ENCODE results near the gene RTN4RL2.

DNA sequence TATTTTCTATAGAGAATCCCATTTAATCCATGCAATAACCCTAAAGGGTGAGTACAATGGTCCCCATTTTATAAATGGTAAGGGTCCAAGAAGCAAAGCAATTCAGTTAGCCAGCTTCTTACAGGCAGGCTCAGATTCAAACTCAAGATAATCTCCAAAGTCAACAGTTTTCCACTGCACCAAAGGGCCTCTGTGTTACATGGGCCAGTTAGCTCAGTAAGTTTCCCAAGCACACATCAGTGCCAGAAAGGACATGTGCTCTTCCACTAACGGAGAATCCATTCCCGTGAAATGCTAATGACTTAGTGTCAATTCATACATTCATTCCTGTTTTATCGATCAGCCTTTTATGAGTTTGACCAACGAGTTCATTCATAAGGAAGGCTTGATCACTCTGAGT lies 44.2 kb downstream of the RTN4RL2 start:
- no peak for TF ChIP-seq POLR2AphosphoS5 (IDR thresholded peaks at IDR 0.05; ENCODE audit: low read depth, low read length)
- TF ChIP-seq SPI1 (IDR thresholded peaks at IDR 0.05; ENCODE audit: low read depth, low read length): no peak
- no peak for TF ChIP-seq PAX5 (IDR thresholded peaks at IDR 0.05; ENCODE audit: insufficient read depth, low read length, severe bottlenecking)
- no peak for TF ChIP-seq POLR2A (IDR thresholded peaks at IDR 0.05; ENCODE audit: low read depth, low read length)
